BJ (cell line): ENCODE results near the gene NUTM2F. TPM values are rescaled to one million over a fixed set of nuclear protein-coding genes. Genes with fewer than 3 reads are reported as not detected.
"Not testable (repeated sequence)": the region's sequence is repeated elsewhere in the genome, so short reads cannot be mapped to it uniquely, and the experiment has no call there.

Experiments
- CTCF ChIA-PET: fragments of 350-600 bp; formaldehyde crosslinking; extraction: SDS; loops from one replicate; lab custom pipeline; 2021; ENCODE audit warnings: antibody characterized with exemption, inconsistent platforms; lab: Yijun Ruan, JAX
- POLR2A ChIA-PET: fragments of 300-600 bp; sonication (Branson Sonifier 250); formaldehyde crosslinking; extraction: SDS; loops from one replicate; lab custom pipeline; 2021; ENCODE audit warnings: antibody characterized with exemption; lab: Charles Lee
- DNase-seq: peaks from one replicate; pipeline ENCODE4 v3.0.0-alpha.2; 2011; ENCODE audit warnings: low read depth
- H3K27me3 ChIP-seq: 2 replicates; pipeline ENCODE4 v1.6.0; 2011; ENCODE audit warnings: low read length; ENCODE audit not compliant: control insufficient read depth, insufficient read depth
- H3K36me3 ChIP-seq: 2 replicates; pipeline ENCODE4 v1.5.1; 2011; ENCODE audit warnings: low read length; ENCODE audit not compliant: control insufficient read depth, insufficient read depth
- H3K4me3 ChIP-seq: 2 replicates; pipeline ENCODE4 v1.5.1; 2011; ENCODE audit warnings: low read depth, mild to moderate bottlenecking, control low read depth, low read length
- CTCF ChIP-seq: IDR thresholded peaks from 2 replicates; pipeline ENCODE4 v1.5.1; 2011; ENCODE audit warnings: low read depth, mild to moderate bottlenecking, control low read depth, inconsistent platforms, low read length, moderate library complexity; ENCODE audit not compliant: insufficient read depth
- polyA plus RNA-seq: library from polyadenylated mRNA; depleted of rRNA; stranded (reverse); fragments of >200 nt; gene quantifications from 2 replicates; pipeline ENCODE4 v1.2.3, GENCODE V29; 2011; rRNA removed

Gene NUTM2F
- polyA plus RNA-seq, 1 experiment: not detected

DNA sequence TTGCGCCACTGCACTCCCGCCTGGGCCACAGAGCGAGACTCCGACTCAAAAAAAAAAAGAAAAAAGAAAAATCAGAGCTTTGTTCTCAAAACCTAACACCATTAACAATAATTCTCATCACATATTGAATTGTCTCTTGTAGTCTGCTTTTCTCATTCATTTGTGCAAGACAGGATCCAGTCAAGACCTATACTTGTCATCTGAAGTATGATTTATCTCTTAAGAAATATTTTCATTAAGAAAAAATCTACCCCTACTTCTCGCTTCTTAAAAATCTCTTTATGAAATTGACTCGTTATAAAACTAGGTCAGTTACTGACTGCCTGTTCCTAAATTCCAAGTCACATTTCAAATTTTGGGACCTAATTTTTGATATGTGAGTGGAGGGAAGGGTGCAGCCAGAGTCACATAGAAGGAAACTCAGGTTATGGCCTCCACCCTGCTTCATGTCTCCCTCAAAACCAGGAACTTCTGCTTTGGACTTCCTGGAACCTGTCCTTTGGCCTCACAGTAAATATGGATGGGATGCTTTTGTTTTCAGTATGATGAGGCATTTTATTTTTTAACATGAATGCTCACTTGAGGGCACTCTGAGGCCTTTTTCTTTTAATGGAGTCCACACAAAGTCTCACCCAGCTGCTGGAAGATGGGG lies 50.4 kb downstream of the NUTM2F start:
- Histone ChIP-seq H3K36me3 (no peaks in the 10 kb centered on the region), H3K27me3 (no peaks in the 10 kb centered on the region), H3K4me3 (no peak overlapping the region)
- CTCF ChIA-PET: no interaction called here
- DNase-seq: no peak
- TF ChIP-seq CTCF: no peak
- POLR2A ChIA-PET: no interaction called here

- H3K4me3 ChIP-seq, H3K36me3 ChIP-seq, CTCF ChIA-PET, POLR2A ChIA-PET, H3K27me3 ChIP-seq, DNase-seq: not testable (repeated sequence)
Measured at GRCh38 chr9:94277029-94277428, 51.4 kb downstream of the NUTM2F start.

DNA sequence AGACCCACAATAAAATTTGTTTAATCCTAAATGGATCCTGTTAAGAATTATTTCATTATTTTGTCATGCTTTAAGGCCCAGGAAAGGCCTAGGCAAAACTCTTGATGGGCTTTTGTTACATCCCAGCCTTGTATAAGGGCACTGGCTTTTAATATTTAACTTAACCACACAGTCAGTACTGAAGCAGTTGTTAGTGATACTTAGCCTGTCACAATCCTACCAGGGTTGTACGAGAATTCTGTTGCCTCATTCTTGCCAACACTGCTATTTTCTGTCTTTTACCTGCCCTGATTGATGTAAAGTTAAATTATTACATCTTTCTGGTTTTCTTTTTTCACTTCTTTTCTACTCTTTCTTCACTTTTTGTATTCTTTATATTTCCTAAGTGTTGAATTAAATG lies 58.4 kb downstream of the NUTM2F start:
- H3K36me3 ChIP-seq: no peaks in the 10 kb centered on the region
- no peak overlapping the region for H3K4me3 ChIP-seq
- no peak for DNase-seq
- CTCF ChIA-PET: no interaction called here
- POLR2A ChIA-PET: no interaction called here
- no peak for TF ChIP-seq CTCF
- H3K27me3 ChIP-seq: no peaks in the 10 kb centered on the region

- Histone ChIP-seq H3K4me3 (no peak overlapping the region), H3K36me3 (no peaks in the 10 kb centered on the region), H3K27me3 (no peaks in the 10 kb centered on the region)
- ChIA-PET POLR2A (no interaction called here), CTCF (no interaction called here)
- TF ChIP-seq CTCF: no peak
- no peak for DNase-seq
Measured at GRCh38 chr9:94269264-94269663, 59.2 kb downstream of the NUTM2F start.

Other genes starting within 250 kb of the NUTM2F start
- gene PTPDC1, start 244.2 kb downstream of the NUTM2F start, polyA plus RNA-seq: 4.8 and 6.4 TPM in 2 replicates
- gene ZNF169, start 69.3 kb downstream of the NUTM2F start, polyA plus RNA-seq: 2.8 and 3.1 TPM in 2 replicates
- gene PCAT7, start 226.4 kb upstream of the NUTM2F start, polyA plus RNA-seq: 0.04 TPM in 2 replicates